ENCODE results near the gene DHRS7B. TPM values are rescaled to one million over a fixed set of nuclear protein-coding genes. Genes with fewer than 3 reads are reported as not detected.
"Not testable (repeated sequence)": the region's sequence is repeated elsewhere in the genome, so short reads cannot be mapped to it uniquely, and the experiment has no call there.

DHRS7B gene
- total RNA-seq, 2 donors from 2014 or later, result 13.6 to 19.0 TPM

- peak; percentile 99 for DNase-seq (ENCODE audit: low spot score)
- intact Hi-C loops (cut with DNase I), result loop anchor here in 1 of 2 donors (5.0 kb wide), 1 partner anchor 87 kb away; the partner anchor contains the start of gene DHRS7B
Measured at GRCh38 chr17:21214015-21214776, 87.4 kb downstream of the DHRS7B start, which contains the start of gene TMEM11. TMEM11 (minus strand) TSS chr17:21214161; CDS start chr17:21214152, 9 bp downstream.

- intact Hi-C loops (cut with DNase I), result loop anchor here in 1 of 2 donors (5.0 kb wide), 1 partner anchor 88 kb away; the partner anchor contains the start of gene DHRS7B
- DNase-seq (ENCODE audit: low spot score), result no peak
Measured at GRCh38 chr17:21214777-21215541, 88.2 kb downstream of the DHRS7B start.

- no peak for DNase-seq (ENCODE audit: low spot score)
- intact Hi-C loops (cut with DNase I), result no loop called here
Measured at GRCh38 chr17:21215935-21216334, 89.2 kb downstream of the DHRS7B start.

GRCh38 chr17:21217346-21217745 lies 90.6 kb downstream of the DHRS7B start:
- DNase-seq (ENCODE audit: low spot score), result no peak
- intact Hi-C loops (cut with DNase I), result no loop called here

- intact Hi-C loops (cut with DNase I), result no loop called here
- no peak for DNase-seq (ENCODE audit: low spot score)
Measured at GRCh38 chr17:21218101-21218500, 91.3 kb downstream of the DHRS7B start.

GRCh38 chr17:21218831-21219380 lies 92.1 kb downstream of the DHRS7B start:
- DNase-seq (ENCODE audit: low spot score), result no peak
- intact Hi-C loops (cut with DNase I), result no loop called here

GRCh38 chr17:21223086-21223485 lies 96.3 kb downstream of the DHRS7B start:
- DNase-seq (ENCODE audit: low spot score), result no peak
- intact Hi-C loops (cut with DNase I), result no loop called here

- DNase-seq (ENCODE audit: low spot score); intact Hi-C loops (cut with DNase I): not testable (repeated sequence)
Measured at GRCh38 chr17:21227277-21227676, 100.5 kb downstream of the DHRS7B start.

GRCh38 chr17:21228111-21228510 lies 101.3 kb downstream of the DHRS7B start:
- intact Hi-C loops (cut with DNase I), result no loop called here
- no peak for DNase-seq (ENCODE audit: low spot score)

- no peak for DNase-seq (ENCODE audit: low spot score)
- intact Hi-C loops (cut with DNase I), result no loop called here
Measured at GRCh38 chr17:21228845-21229244, 102.1 kb downstream of the DHRS7B start.

- DNase-seq (ENCODE audit: low spot score), result no peak
- intact Hi-C loops (cut with DNase I), result no loop called here
Measured at GRCh38 chr17:21231533-21231932, 104.8 kb downstream of the DHRS7B start.

GRCh38 chr17:21232033-21232749 lies 105.4 kb downstream of the DHRS7B start:
- intact Hi-C loops (cut with DNase I), result no loop called here
- DNase-seq (ENCODE audit: low spot score), result no peak

GRCh38 chr17:21233581-21234347 lies 107.0 kb downstream of the DHRS7B start:
- no peak for DNase-seq (ENCODE audit: low spot score)
- intact Hi-C loops (cut with DNase I), result no loop called here

- DNase-seq (ENCODE audit: low spot score), result no peak
- intact Hi-C loops (cut with DNase I), result no loop called here
Measured at GRCh38 chr17:21235921-21236320, 109.2 kb downstream of the DHRS7B start.

- intact Hi-C loops (cut with DNase I), result no loop called here
- no peak for DNase-seq (ENCODE audit: low spot score)
Measured at GRCh38 chr17:21239680-21240368, 113.1 kb downstream of the DHRS7B start.

- intact Hi-C loops (cut with DNase I), result no loop called here
- DNase-seq (ENCODE audit: low spot score), result no peak
Measured at GRCh38 chr17:21240369-21241055, 113.7 kb downstream of the DHRS7B start.

All from posterior vena cava (tissue), 2 donors.